SHP77 (cell line): ENCODE measurements around the gene CD37.
"Not testable (repeated sequence)": the region's sequence is repeated elsewhere in the genome, so short reads cannot be mapped to it uniquely, and the experiment has no call there.

Experiments
- DNase-seq, 2 experiments: peaks; one replicate each; lab custom pipeline; 2025; lab: John Stamatoyannopoulos, UW

Gene CD37

GRCh38 chr19:49328741-49329140 is 6.5 kb upstream of the CD37 start:
- DNase-seq, result no peak

- DNase-seq, result not testable (repeated sequence)
Observed at GRCh38 chr19:49331187-49331586, 4.0 kb upstream of the CD37 start.

GRCh38 chr19:49331616-49332055 is 3.6 kb upstream of the CD37 start:
- no peak for DNase-seq

- not testable (repeated sequence) for DNase-seq
Observed at GRCh38 chr19:49332691-49333417, 2.4 kb upstream of the CD37 start.

DNA sequence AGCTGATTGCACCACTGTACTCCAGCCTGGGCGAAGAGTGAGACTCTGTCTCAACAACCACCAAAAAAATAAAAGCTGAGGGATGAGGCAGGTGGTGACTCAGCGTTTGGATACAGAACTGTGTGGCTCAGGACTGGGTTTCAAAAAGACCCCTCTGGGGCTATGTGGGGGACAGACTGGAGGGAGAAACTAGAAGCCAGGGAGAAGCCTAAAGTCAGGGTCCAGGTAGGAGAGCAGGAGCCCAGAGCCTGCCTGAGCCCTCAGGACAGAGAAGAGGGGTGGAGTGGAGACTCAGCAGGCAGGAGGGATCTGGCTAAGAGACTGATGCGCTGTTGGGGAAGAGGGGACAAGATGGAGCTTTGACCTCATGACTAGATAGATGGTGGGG is 1.8 kb upstream of the CD37 start:
- DNase-seq, result no peak

DNA sequence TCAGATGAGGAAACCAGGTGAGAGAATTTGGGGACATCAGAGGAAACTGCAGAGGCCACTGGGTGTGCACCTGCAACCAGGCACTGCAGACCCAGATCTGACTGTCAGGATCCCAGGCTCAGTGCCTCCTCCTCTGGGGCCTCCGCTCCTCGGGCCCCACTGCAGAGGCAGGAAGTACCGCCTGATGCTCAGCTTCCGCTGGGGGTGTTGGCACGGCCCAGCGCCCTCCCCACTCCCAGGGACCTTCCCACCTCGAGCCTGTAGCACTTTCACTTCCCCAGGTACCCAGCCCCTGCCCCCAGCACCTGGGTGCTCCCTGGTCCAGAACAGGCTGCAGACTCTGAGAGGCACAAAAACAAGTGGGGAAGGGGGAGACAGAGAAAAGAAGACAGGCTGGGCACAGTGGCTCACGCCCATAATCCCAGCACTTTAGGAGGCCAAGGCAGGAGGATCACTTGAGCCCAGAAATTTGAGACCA is 1.4 kb upstream of the CD37 start:
- DNase-seq, result no peak

DNA sequence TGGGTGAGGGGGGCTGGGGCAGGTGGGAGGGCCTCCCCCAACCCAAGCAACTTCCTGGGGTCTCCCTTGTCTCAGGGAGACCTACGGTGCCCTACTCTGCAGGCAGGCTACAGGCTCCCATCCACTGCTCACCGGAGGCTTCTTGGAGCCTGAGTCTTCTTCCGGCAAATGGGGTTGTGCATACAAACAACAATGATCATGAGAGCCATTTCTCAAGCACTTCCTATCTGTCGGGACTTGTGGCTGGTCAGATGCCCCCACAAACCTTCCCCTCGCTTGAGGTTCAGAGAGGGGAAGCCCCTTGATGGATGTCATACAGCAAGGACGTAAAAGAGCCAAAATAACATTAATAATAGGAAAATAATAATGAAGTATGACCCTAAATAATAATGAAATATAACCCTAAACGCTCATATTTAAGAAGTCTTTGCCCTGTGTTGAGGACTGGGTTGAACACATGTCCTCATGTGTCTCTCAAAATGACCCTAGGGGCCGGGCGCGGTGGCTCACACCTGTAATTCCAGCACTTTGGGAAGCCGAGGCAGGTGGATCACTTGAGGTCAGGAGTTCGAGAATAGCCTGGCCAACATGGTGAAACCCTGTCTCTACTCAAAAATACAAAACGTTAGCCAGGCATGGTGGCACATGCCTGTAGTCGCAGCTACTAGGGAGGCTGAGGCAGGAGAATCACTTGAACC is 727 bp downstream of the CD37 start:
- no peak for DNase-seq

DNA sequence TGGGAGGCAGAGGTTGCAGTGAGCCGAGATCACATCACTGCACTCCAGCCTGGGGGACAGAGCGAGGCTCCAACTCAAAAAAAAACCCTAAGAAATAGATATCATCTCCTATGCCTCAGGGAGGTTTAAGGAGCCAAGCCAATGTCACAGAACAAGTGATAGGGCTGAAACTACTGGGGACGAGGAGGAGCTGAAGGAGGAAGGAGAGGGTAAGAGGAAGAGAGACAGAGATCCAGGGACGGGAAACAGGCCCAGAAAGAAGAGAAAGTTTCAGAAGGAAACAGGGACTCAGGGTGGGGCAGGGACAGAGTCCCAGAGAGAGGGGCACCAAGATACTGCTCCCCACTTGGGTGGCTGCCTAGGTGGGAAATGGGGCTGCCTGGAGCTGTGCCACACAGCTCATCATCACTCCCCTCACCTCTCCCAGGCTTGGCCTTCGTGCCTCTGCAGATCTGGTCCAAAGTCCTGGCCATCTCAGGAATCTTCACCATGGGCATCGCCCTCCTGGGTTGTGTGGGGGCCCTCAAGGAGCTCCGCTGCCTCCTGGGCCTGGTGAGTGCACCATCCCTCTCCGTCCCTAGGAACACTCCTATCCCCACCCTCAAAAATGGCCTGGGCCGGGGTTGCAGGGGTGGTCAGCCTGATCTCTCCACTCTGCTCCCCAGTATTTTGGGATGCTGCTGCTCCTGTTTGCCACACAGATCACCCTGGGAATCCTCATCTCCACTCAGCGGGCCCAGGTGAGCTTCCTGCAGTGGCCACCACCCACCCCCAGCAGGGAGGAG is 1.5 kb downstream of the CD37 start:
- DNase-seq, result no peak

DNA sequence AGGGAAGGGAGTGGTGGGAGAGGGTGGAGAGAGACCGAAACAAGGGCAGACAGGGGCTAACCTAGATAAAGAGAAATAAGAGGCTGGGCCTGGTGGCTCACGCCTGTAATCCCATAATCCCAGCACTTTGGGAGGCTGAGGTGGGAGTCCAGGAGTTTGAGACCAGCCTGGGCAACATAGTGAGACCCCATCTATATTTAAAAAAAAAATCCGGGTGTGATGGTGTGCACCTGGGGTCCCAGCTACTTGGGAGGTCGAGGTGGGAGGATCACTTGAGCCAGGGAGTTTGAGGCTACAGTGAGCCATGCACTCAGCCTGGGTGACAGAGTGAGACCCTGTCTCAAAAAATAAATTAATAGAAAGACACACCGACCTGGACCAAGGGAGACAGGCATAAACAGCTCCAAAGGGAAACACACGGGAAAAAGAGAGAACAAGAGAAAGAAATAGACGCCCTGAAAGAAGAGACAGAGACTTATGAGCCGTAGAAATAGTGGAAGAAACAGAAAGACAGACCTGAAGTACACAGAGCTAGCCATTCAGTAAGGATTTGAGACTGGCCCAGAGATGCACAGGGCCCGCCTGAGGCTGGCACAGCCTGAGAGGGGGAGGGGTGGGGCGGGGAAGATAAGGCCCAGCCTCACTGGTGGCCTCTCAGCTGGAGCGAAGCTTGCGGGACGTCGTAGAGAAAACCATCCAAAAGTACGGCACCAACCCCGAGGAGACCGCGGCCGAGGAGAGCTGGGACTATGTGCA is 2.2 kb downstream of the CD37 start:
- no peak for DNase-seq

GRCh38 chr19:49338023-49338677 is 2.9 kb downstream of the CD37 start:
- DNase-seq, result no peak

DNA sequence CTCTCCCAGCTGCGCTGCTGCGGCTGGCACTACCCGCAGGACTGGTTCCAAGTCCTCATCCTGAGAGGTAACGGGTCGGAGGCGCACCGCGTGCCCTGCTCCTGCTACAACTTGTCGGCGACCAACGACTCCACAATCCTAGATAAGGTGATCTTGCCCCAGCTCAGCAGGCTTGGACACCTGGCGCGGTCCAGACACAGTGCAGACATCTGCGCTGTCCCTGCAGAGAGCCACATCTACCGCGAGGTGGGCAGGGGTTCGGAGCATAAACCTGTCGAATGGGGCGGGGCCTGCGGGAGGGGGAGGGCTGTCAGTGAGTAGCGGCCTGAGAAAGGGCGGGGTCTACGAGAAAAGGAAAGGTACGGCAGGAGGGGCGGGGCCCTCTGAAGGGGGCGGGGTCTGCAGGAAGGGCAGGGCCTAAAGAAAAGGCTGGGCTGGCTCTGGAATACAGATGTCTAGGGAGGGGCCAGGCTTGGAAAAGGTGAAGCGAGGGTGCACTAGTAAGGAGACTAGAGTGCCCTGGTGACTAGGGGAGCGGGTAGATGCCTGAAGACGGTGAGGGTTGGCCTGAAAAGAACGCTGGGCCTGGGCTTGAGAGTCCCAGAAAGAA is 3.6 kb downstream of the CD37 start:
- no peak for DNase-seq

DNA sequence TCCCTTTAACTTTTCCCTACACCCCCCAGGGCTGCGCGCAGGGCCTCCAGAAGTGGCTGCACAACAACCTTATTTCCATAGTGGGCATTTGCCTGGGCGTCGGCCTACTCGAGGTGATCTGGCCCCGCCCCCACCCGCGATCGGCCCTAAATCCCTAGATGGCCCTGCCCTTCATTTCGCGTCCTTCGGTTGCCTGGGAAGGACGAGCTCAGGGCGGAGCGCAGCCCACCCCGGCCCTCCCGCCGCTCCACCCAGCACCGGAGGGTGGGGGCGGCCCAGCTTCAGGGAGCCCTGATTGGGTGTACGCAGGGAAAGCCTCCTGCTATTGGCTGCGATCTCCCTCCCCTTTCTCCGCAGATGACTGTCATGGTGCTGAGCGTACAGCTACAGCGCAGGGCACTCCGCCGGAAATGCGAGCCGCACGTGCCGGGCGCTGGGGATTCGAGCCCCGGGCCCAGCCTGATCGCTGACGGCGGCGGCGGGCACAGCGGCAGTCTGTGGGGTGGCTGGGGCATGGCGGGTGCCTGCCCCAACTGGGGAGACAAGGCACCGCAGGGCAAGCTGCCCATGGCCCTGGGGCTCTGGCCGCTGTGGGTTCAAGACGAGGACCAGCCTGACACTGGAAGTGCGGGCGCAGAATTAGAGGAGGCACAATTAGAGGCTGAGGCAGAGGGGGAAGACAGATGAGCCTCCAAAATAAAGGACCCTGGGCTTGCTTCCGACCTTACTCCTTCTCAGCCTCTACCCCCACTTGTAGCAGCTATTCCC is 4.3 kb downstream of the CD37 start:
- no peak for DNase-seq

- DNase-seq, result peak in 1 of 2 experiments; percentile 46
Observed at GRCh38 chr19:49340069-49340864, 5.1 kb downstream of the CD37 start.

DNA sequence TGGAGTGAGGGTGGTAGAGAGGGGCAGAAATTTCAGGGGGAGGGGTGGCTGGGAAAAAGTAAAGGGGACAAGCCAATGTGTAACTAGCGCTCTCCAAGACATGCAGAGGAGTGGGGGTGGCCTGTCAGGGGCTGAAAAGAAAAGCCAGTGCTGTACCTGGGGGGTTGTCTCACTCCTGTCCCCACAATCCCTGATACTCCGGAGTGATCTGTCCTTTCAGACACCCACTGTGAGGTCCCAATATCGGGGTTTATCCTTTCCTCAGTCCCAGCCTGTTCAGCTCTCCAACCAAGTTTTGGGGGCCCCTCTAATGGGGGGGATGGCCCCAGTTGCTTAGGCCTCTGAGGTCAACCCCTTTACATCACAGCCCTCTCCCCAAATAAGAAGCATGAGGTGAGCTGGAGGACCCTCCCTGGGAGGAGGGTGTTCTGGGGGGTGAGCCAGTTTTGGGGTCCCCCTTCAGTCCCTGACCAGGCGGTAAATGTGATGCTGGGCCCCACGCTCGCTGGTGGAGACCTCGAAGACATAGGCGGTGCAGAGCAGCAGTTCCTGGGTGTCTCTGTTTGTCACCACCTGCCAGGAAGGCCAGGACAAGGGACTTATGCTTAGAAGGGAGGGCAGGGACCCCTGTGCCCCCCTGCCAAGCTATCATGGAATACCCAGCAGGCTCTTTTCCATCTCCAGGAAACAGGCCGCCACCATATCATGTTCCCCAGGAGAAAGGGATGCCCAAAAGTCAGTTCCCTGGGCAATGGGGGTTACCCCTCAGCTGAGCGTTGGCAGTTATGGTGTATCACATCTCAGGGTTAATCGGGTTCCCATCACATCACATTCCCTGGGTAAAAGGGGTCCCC is 5.9 kb downstream of the CD37 start:
- DNase-seq, result no peak

DNA sequence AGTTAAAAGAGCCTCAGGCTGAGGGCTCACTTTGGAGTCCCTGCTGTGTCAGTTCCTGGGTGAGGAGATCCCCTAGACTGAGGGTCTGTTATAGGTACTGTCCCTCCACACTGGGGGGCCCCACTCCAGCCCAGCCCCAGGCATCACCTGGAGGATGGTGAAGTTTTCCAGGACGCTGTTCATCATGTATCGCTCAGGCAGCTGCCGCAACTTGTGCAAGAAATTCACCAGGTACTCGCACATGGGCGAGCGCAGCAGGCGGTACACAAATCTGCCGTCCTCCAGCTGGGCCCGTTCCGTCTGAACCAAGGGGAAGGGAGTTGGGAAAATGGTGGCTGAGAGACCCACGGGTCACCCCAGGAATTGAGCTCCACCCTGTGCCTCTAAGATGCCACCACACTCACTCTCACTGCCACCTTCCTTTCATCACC is 7.1 kb downstream of the CD37 start:
- DNase-seq, result no peak

DNA sequence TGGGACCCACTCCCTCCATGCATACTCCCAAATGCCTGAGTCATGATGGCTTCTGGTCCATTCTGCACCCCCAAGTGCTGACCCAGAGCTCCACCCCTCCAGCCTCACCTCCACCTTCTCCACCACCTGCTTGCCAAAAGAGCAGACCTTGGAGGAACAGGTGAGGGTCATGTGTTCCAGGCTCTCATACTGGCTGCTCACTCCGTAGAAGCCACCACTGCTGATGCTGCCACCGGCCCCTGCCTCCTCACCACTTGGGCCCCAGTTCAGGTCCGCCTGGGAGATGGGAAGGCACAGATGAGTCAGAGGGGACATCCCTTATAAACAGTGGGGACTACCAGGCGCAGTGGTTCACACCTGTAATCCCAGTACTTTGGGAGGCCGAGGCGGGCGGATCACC is 7.9 kb downstream of the CD37 start:
- DNase-seq, result no peak

- DNase-seq, result no peak
Observed at GRCh38 chr19:49344505-49345423, 9.6 kb downstream of the CD37 start.
